Sigmoid colon (tissue), 4 donors: ENCODE results near the gene PADI1.

Experiments
- CTCF ChIP-seq, 4 experiments: fragments of 450-650 bp in 3 of 4; fragments of 200-600 bp in 1 of 4; IDR thresholded peaks; one replicate each; pipeline ENCODE4 v1.5.1; 2016 to 2019; ENCODE audit warnings: antibody characterized with exemption in 4 of 4, mild to moderate bottlenecking in 3 of 4, moderate library complexity in 2 of 4
- POLR2AphosphoS5 ChIP-seq, 4 donors: sonication (generic); formaldehyde crosslinking; IDR thresholded peaks; one replicate each; pipeline ENCODE4 v1.6.1; 2017; ENCODE audit warnings: antibody characterized with exemption in 4 of 4

GRCh38 chr1:17230671-17231310, 25.9 kb downstream of the PADI1 start:
- no peak for TF ChIP-seq CTCF (IDR thresholded peaks at IDR 0.05)
- TF ChIP-seq POLR2AphosphoS5 (IDR thresholded peaks at IDR 0.05): no peak
